Measurements from ENCODE around the gene ITPR3. TPM values are rescaled to one million over a fixed set of nuclear protein-coding genes. Genes with fewer than 3 reads are reported as not detected.

Gene ITPR3
- total and polyA plus RNA-seq, 4 donors: 0.49 to 2.8 (median 0.71) TPM

- no peaks in the 10 kb centered on the region for H3K36me3 ChIP-seq (ENCODE audit: control insufficient read depth in 4 of 4, insufficient read depth in 3 of 4, low read depth in 1 of 4, low read length in 3 of 4)
- no peak for DNase-seq (ENCODE audit: low spot score)
Measured at GRCh38 chr6:33662318-33662717, 41.2 kb downstream of the ITPR3 start.

More at GRCh38 chr6:33662318-33662717, 41.2 kb downstream of the ITPR3 start:
- H3K4me3 ChIP-seq (ENCODE audit: low read depth in 1 of 3, low read length in 3 of 3): no peak overlapping the region
- no peaks in the 10 kb centered on the region for H3K9me3 ChIP-seq (ENCODE audit: control insufficient read depth in 4 of 4, low read length in 3 of 4)
- no peaks in the 10 kb centered on the region for H3K27me3 ChIP-seq (ENCODE audit: control insufficient read depth in 4 of 4, insufficient read depth in 4 of 4, low read length in 3 of 4)
- WGBS: 91% methylated on average over 11 of the region's 11 CpGs
- no peak overlapping the region for H3K27ac ChIP-seq (ENCODE audit: low read depth in 1 of 2, low read length in 2 of 2)
- H3K9ac ChIP-seq (ENCODE audit: low read depth in 1 of 2, low read length in 2 of 2): no peak overlapping the region
- H3K4me1 ChIP-seq (ENCODE audit: control insufficient read depth in 4 of 4, insufficient read depth in 4 of 4, low read length in 3 of 4): no peaks in the 10 kb centered on the region
- TF ChIP-seq JUND (IDR thresholded peaks at IDR 0.05) (no peak), FOXA1 (IDR thresholded peaks at IDR 0.05) (no peak), FOXA2 (IDR thresholded peaks at IDR 0.05) (no peak), RAD21 (IDR thresholded peaks at IDR 0.05) (no peak), REST (IDR thresholded peaks at IDR 0.05) (no peak), ZBTB33 (IDR thresholded peaks at IDR 0.05) (no peak), CTCF (IDR thresholded peaks at IDR 0.05; ENCODE audit: low read depth, low read length, missing input control) (no peak), RXRA (IDR thresholded peaks at IDR 0.05) (no peak), NR2F2 (IDR thresholded peaks at IDR 0.05) (no peak), HNF4A (conservative IDR thresholded peaks at IDR 0.05) (no peak), MAX (IDR thresholded peaks at IDR 0.05) (no peak), GABPA (IDR thresholded peaks at IDR 0.05 in 1 of 2, conservative IDR thresholded peaks at IDR 0.05 in 1 of 2) (no peak), YY1 (IDR thresholded peaks at IDR 0.05) (no peak), EGR1 (IDR thresholded peaks at IDR 0.05; ENCODE audit: low read depth in 2 of 2) (no peak), HNF4G (IDR thresholded peaks at IDR 0.05) (no peak), SP1 (IDR thresholded peaks at IDR 0.05) (no peak), TAF1 (conservative IDR thresholded peaks at IDR 0.05) (no peak)
- TF ChIP-seq, protein P1, sequence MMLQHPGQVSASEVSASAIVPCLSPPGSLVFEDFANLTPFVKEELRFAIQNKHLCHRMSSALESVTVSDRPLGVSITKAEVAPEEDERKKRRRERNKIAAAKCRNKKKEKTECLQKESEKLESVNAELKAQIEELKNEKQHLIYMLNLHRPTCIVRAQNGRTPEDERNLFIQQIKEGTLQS (IDR thresholded peaks at IDR 0.05): no peak
